ENCODE measurements around the gene DDAH2.

DNA sequence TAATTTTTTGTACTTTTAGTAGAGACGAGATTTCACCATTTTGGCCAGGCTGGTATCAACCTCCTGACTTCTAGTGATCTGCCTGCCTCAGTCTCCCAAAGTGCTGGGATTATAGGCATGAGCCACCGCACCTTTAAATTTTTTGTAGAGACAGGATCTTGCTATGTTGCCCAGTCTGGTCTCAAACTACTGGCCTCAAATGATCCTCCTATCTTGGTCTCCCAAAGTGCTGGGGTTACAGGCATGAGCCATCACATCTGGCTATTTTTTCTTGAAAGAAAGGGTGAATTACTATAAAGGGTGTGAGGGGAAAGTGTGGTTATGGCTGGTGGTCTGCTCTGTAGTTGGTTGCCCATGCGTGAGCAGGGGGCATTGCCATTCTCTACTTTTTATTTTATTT, 20.9 kb downstream of the DDAH2 start:
- TF ChIP-seq, protein P1, sequence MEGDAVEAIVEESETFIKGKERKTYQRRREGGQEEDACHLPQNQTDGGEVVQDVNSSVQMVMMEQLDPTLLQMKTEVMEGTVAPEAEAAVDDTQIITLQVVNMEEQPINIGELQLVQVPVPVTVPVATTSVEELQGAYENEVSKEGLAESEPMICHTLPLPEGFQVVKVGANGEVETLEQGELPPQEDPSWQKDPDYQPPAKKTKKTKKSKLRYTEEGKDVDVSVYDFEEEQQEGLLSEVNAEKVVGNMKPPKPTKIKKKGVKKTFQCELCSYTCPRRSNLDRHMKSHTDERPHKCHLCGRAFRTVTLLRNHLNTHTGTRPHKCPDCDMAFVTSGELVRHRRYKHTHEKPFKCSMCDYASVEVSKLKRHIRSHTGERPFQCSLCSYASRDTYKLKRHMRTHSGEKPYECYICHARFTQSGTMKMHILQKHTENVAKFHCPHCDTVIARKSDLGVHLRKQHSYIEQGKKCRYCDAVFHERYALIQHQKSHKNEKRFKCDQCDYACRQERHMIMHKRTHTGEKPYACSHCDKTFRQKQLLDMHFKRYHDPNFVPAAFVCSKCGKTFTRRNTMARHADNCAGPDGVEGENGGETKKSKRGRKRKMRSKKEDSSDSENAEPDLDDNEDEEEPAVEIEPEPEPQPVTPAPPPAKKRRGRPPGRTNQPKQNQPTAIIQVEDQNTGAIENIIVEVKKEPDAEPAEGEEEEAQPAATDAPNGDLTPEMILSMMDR (IDR thresholded peaks at IDR 0.05) = no peak
- TF ChIP-seq POLR2A (IDR thresholded peaks at IDR 0.05) = no peak
